Activated T-cell treated with anti-CD3 and anti-CD28 coated beads for 48 hours (primary cell): ENCODE measurements around the gene SMURF1.
"Not testable (repeated sequence)": the region's sequence is repeated elsewhere in the genome, so short reads cannot be mapped to it uniquely, and the experiment has no call there.

Experiments used
- DNase-seq: peaks from one replicate; pipeline ENCODE4 v3.0.0-alpha.2; 2020; ENCODE audit warnings: low read depth

The SMURF1 gene

DNA sequence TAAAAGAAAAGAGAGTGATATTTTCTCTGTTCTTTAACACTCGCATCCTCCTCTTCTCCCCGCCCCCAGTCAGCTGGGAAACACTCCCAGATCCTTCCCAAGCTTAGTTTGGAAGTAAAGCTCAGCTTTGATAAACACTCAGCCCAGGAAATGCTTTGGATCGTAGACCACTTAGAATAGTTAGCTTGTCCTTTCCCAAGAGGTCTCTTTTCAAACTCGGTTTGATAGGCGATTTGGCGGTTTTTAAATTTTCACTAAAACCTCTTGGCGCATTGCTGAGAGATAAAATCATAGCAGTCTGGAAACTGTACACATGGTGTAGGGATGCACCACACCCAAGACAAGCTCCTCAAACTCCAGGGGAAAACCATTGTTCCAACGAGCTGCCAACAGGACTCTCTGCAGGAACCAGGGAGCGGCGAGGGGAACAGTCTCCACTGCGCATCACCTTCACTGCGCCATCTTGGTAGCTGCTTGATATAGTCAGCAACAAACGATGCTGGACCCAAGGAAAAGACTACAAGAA lies 22.3 kb downstream of the SMURF1 start:
- DNase-seq: no peak

DNA sequence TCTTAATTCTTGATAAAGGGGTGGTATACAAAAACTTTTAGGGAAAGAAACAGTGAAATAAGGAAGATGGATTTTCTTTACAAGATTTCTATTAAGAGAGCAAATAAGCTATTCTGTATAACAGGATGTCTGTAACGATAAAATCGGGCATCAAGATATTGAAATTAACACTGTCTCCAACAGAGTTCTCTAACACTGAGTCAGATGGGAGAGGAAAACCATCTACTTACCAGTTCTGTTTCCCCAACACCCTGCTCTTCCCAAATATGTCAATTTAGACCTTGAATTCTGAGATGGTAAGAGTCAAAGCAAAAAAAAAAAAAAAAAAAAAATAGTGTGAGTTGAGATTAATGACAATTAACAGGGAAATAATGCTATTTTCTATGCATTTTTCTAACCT lies 23.0 kb downstream of the SMURF1 start:
- no peak for DNase-seq

DNA sequence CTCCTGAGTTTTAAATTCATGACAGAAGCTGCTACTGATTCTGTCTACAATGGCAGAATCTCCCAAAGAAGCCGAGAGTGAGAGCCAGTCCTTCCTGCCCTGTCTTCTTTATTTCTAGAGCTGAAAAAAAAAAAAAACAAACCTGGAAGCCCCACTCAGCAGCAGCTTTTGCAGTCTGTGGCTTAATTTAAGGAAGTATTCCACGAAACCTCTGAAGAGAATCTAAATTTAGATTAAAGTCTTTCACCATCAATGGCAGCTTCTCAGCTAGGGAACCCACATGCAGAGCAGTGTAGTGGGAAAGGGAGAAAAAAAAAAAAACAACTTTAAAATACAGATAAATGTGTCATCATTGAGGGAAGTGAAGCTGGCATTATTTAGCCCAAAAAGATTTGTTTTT lies 23.4 kb downstream of the SMURF1 start:
- no peak for DNase-seq

DNA sequence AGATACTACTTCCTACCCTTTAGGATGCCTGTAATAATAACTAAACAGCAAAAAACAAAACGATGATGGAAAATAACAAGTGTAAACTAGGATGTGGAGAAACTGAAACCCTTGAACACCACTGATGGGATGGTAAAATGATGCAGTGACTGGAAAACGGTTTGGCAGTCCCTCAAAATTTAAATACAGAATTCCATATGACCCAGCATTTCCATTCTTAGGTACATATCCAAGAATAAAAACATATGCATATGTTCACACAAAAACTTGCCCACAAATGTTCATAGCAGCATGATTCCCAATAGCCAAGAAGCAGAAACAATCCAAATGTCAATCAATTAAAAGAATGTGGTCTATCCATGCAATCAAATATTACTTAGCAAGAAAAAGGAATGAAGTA lies 25.8 kb downstream of the SMURF1 start:
- no peak for DNase-seq

- DNase-seq: no peak
Observed at GRCh38 chr7:99116144-99116543, 27.8 kb downstream of the SMURF1 start.

DNA sequence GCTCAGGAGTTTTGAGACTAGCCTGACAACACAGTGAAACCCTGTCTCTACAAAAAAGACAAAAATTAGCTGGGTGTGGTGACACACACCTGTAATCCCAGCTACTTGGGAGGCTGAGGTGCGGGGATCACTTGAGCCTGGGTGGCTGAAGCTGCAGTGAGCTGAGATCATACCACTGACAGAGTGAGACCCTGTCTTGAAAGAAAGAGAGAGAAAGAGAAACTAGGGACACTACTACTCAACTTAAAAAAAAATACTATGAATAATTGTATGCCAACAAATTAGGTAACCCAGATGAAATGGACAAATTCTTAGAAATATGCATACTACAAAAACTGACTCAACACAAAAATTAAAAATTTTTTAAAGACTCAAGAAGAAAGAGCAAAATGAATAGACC lies 28.5 kb downstream of the SMURF1 start:
- DNase-seq: no peak

DNA sequence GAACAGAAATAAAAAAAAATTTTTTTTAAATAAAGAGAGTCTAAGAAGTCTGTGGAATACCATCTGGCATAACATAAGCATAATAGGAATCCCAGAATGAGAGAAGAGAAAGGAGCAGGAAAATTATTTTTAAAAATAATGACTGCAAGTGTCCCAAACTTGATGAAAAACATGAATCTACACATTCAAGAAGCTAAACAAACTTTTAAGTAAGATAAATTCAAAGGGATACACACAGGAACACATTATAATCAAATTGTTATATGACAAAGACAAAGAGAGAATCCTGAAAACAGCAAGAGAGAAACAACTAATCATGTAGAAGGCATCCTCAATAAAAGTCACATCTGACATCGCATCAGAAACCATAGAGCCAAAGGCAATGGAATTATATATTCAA lies 30.9 kb downstream of the SMURF1 start:
- DNase-seq: no peak

DNA sequence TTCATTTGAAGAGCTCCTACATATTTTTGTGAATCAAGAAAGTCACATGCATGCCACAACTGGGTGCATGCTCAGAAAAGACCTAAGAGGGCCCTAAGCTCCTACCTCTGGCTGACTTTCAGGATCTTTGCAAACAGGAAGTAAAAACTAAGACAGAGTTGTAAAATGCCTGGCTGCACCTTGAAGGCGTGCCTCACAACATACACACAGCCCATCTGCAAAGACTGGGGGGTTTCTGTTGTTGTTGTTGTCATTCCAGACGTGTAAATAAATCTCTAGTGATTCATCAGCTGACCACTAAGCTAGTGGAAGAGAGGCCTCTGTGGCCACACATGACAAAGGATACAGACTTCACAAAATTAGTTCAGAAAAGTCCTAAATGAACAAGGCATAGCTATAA lies 31.8 kb downstream of the SMURF1 start:
- DNase-seq: no peak

DNA sequence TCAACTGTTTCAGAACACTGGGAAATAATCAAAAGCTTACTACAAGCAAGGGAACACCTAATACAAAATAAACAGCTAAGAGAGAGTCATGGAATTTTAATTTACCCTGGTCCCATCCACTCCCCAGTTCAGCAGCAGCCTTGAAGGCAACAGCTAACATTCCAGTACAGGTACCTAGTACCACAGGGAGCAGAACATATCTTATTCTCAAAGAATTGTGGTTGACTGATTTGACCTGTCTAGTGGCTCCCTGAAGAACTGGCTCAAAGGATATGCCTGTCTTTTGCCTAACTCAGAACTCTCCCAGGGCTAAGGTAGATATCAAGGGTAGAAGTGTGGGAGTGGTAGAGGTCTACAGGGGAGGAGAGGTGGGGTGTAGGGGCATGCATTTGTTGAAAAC lies 32.3 kb downstream of the SMURF1 start:
- no peak for DNase-seq

DNA sequence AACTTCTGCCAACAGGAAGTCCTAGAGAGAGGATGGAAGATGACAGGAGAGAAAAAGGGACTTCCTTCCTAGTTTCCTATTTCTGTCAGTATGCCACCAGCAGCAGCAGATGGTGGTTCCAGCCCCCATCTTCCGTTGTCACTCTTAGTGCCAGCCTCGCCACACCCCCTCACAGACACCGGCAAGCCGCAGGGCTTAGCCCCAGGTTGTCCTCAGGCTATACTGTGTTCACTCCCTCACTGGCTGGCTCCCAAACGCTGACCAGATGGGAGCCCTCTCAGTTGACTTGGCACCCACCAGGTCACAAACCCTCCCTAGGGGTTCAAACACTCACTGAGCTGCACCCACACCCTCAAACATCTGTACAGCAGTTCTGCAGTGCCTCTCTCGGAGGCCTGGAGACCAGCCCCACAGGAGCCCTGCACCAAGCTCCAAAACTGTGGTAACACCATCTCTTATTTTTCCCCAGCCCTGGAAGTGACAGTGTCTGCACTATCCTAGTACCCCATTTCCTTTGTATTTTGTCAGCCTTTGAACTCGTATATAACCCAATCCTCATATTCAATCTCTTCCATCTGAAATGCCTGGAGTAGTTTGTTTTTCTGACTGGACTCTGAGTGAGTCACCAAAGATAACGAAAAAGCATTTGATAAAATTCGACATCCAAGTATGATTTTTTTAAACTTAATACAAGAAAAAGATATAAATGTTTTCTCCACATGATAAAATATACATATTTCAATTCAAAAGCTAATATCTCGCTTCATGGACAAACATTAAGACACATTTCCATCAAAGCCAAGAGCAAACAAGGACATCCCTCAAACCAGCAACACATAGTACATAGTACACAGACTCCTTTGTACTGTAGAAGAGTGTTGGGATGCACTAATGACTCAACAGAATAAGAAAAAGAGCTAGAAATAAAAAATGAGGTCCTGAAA lies 34.5 kb downstream of the SMURF1 start:
- DNase-seq: peak; percentile 3

GRCh38 chr7:99108613-99109012 lies 35.3 kb downstream of the SMURF1 start:
- no peak for DNase-seq

DNA sequence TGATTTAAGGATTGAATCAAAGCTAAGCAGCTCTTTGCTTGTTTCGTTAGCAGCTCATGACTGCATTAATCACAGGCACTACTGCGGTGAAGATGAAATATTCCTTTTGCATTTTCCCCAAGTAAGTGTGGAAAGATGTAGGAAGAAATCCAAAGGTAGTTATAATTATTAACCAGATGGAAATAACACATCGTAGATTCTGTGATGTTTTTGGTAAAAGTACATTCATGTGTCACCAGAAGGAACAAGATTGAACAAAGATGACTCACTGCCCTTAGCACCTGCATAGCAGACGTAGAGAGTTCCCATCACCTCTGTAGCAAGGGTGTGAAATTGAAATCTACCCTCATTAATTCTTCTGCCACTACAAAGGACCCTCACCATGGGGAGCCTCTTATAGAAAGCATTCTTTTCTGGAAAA lies 37.1 kb downstream of the SMURF1 start:
- no peak for DNase-seq

DNA sequence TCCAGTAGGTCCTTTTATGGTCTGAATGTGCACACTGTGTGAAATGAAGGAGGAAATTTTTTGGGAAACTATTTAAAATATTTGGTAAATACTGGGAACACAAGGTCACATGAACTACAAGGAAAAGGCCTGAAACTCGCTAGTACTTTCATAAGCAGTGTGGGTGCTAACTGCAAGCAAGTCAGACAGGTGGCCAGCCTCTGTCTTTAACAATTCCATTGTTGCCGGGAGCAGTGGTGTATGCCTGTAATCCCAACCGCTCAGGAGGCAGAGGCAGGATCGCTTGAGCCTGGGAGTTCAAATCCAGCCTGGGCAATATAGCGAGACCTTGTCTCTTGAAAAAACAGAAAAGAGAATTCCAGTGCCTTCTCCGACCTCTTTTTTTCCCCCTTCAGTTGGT lies 37.5 kb downstream of the SMURF1 start:
- DNase-seq: no peak

- DNase-seq: no peak
Observed at GRCh38 chr7:99105756-99106155, 38.2 kb downstream of the SMURF1 start.

DNA sequence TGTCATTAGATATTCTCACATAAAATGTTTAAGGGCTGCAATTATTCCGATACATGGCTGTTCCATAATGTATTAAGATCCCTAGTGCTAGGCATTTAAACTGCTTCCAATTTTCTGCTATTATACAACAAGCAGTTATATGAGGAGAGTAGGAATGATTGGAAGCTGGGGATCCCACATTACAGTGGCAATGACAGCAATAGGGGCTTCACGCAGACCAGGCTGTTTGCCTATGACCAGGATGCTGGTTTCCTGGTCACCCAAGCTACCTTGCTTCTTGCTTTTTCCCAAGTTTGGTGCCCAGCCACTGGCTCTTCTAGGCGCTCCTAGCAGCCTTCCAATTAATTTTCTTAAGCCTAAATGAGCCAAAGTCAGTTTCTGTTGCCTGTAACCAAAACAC lies 39.3 kb downstream of the SMURF1 start:
- DNase-seq: no peak

- not testable (repeated sequence) for DNase-seq
Observed at GRCh38 chr7:99103836-99104235, 40.1 kb downstream of the SMURF1 start.

DNA sequence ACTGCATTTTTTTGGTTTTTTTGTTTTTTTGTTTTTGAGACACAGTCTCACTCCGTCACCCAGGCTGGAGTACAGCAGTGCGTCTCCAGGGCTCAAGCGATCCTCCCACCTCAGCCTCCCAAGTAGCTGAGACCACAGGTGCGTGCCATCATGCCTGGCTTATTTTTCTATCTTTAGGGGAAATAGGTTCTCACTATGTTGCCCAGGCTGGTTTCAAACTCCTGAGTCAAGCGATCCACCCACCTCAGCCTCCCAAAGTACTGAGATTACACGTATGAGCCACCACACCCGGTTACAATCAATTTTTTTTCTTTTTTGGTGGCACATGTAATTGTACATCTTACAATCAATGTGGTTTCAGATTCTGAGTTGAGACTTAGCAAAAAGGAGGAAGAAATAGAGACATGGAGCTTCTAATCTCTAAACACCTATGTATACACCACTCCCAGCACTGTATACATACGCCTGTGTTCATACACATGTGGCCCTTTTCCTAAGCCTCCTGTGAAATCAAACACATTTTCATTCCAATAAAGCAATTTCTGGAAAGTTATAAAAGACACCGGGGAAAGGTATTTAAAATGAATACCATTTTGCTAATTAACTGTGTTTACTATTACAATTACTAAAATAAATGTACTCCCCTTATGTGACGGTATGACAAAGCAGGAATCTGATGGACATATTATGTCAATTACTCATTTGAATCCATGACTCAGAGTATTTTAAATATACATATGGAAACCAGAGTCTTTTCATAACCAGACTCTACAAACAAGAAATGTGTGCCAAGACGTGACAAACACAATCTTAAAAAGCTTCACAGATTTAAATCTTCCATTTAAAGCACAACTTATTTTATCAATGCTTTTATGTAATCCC lies 40.9 kb downstream of the SMURF1 start:
- DNase-seq: peak; percentile 23

GRCh38 chr7:99102361-99102760 lies 41.5 kb downstream of the SMURF1 start:
- no peak for DNase-seq

- DNase-seq: not testable (repeated sequence)
Observed at GRCh38 chr7:99101516-99101915, 42.4 kb downstream of the SMURF1 start.

DNA sequence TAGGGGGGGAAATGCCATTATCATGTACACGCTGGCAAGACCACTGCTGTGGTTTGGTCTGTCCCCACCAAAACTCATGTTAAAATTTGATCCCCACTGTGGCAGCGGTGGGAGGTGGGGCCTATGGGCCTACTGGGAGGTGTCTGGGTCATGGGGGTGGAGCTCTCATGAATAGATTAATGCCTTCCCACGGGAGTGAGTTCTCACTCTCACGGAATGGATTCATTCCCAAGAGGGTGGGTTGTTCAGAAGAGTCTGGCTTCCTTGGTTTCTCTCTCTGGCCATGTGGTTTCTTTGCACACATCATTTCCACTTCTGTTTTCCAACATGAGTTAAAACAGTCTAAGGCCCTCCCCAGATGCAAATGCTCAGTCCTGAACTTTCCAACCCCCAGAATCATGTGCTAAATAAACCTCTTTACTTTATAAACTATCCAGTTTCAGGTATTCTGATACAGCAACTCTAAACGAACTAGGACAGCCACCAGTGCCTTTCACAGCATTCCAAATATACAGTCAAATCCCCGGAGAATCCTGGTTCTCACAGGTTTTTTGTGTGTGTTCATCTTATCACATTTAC lies 44.3 kb downstream of the SMURF1 start:
- no peak for DNase-seq

DNA sequence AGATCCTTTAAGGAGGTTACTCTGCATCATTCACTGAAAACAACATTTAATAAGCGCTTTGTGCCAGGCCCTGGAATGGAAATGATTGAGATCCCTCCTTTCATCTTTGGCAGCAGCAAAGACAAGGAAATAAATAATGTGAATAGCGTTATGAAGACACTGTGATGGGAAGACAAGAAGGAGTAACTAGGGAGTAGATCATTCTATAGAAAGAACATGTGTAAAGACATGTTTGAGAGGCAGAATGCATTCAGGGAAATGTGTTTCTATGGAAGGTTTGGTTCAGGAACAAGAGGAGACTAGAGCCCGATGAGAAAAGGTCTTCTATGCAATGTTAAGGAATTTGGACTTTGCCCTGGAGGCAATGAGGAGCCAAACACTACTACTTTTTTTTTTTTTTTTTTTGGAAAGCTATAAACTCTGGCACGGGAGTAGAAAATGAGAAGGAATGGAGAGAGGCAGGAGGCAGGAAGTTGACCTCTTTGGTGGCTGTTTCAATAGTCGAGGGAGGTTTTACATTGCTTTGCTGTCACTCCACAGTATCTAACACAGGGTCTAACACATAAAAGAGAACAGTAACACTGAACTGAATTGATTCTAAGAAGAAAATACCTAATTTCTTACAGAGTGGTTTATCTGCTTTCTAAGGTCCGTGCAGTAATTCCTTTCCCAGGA lies 44.9 kb downstream of the SMURF1 start:
- no peak for DNase-seq

GRCh38 chr7:99098286-99098823 lies 45.6 kb downstream of the SMURF1 start:
- no peak for DNase-seq
